ENCODE results near the gene RDH8. TPM values are rescaled to one million over a fixed set of nuclear protein-coding genes. Genes with fewer than 3 reads are reported as not detected.

Gene RDH8
- total RNA-seq, 4 donors from 2014 or later = not detected

DNA sequence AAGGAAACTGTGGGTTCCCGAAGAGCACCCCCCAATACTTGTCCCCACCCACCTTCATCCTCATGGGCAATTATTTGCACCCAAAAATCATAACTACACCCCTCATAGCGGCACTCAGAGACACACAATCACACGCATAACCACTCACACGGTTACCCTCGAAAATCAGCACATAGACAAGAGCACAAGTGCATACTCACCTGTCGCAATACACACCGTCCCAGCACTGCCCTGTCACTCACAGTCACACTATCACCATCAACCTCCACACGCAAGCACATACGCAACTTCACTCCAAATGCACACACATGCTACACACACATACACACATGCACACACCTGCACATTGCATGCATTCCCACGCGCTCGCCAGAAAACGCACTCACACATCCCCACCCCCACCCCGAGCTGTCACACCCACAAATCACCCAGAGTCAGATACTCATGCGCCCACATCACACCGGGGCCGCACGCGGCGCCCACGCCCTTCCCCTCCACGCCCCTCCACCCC lies 3.5 kb upstream of the RDH8 start:
- H3K27me3 ChIP-seq = no peaks in the 10 kb centered on the region
- H3K36me3 ChIP-seq = no peaks in the 10 kb centered on the region
- peak overlapping the region in 3 of 4 donors; percentile 52 to 60 (median 55) for H3K27ac ChIP-seq
- H3K4me3 ChIP-seq = peak overlapping the region; percentile 22 to 57 (median 35)
- TF ChIP-seq, protein P1, sequence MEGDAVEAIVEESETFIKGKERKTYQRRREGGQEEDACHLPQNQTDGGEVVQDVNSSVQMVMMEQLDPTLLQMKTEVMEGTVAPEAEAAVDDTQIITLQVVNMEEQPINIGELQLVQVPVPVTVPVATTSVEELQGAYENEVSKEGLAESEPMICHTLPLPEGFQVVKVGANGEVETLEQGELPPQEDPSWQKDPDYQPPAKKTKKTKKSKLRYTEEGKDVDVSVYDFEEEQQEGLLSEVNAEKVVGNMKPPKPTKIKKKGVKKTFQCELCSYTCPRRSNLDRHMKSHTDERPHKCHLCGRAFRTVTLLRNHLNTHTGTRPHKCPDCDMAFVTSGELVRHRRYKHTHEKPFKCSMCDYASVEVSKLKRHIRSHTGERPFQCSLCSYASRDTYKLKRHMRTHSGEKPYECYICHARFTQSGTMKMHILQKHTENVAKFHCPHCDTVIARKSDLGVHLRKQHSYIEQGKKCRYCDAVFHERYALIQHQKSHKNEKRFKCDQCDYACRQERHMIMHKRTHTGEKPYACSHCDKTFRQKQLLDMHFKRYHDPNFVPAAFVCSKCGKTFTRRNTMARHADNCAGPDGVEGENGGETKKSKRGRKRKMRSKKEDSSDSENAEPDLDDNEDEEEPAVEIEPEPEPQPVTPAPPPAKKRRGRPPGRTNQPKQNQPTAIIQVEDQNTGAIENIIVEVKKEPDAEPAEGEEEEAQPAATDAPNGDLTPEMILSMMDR (IDR thresholded peaks at IDR 0.05) = no peak
- no peak for DNase-seq
- H3K4me1 ChIP-seq = peaks cover 0 to 40% (median 2%) of the 10 kb centered on the region in 4 donors
- H3K9me3 ChIP-seq = no peaks in the 10 kb centered on the region

DNA sequence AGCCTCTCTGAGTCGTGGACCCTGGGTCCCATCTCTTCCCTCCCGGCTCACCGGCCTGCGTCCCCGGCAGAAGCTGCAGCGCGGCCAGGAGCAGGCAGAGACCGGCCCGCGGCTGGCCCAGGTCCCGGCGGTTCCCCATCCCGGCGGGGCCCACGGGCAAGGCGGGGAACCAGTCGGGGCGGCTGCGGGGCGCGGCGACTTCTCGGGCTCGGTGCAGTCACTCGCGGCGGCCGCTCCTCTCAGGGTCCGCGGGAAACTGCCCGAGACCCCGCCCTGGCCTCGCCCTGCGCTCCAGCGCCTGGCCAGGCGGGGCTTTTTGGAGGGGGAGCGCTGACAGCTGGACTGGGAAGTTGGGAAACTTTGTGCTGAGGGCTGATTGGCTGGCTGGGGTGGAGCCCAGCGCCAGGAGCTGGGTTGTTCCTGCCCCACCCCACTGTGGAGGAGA lies 3.0 kb upstream of the RDH8 start, which contains the start of gene COL5A3:
COL5A3 (minus strand) TSS at position 258 of the 445 bp plus-strand sequence; CDS start at position 139, 119 bp downstream.
- Histone ChIP-seq H3K4me1 (peaks cover 0 to 38% (median 2%) of the 10 kb centered on the region in 4 donors), H3K9me3 (no peaks in the 10 kb centered on the region), H3K4me3 (peak within 1 kb of the TSS; percentile 22 to 57 (median 35)), H3K36me3 (no peaks in the 10 kb centered on the region), H3K27me3 (no peaks in the 10 kb centered on the region), H3K27ac (peak within 1 kb of the TSS in 3 of 4 donors; percentile 55 to 77 (median 60))
- TF ChIP-seq, protein P1 (IDR thresholded peaks at IDR 0.05) = no peak
- no peak for TF ChIP-seq POLR2A (IDR thresholded peaks at IDR 0.05)
- DNase-seq = peak in 2 of 3 donors; percentile 58 to 59

DNA sequence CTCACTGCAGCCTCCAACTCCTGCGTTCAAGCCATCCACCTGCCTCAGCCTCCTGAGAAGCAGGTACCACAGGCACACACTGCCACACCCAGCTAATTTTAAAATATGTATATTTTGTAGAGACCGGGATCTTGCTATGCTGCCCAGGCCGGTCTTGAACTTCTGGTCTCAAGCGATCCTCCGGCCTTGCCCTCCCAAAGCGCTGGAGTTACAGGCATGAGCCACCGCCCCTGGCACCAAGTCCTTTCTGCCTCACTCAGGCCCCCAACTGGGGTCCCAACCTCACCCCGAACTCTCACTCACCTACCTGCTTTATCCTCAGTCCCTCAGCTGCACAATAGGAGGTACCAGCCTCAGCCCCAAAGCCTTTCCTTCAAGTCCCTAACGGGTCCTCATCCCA lies 2.3 kb upstream of the RDH8 start:
- H3K4me1 ChIP-seq = peaks cover 0 to 31% (median 2%) of the 10 kb centered on the region in 4 donors
- no peaks in the 10 kb centered on the region for H3K27me3 ChIP-seq
- no peak overlapping the region for H3K27ac ChIP-seq
- no peak overlapping the region for H3K4me3 ChIP-seq
- no peak for DNase-seq
- H3K36me3 ChIP-seq = no peaks in the 10 kb centered on the region
- TF ChIP-seq POLR2A (IDR thresholded peaks at IDR 0.05) = no peak
- TF ChIP-seq, protein P1 (IDR thresholded peaks at IDR 0.05) = no peak
- no peaks in the 10 kb centered on the region for H3K9me3 ChIP-seq

DNA sequence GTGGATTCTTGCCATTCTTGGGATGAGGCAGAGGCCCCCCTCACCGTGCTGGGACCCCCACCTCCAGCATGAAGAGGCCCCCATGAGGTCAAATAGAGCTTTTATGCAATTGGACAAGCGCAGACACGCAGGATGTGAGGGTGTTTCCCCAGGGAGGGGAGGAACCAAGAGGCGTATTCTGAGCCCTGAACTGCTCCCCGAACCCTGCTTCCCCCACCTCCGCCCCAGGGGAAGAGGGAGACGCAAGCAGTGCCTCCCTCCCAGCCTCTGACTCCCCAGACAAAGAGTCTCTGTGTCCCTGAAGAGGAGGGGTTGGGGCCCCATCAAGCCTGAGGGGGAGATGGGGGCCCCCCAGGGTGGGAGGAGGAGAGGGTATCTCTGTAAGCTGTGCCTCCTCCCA lies 1.3 kb upstream of the RDH8 start:
- no peaks in the 10 kb centered on the region for H3K27me3 ChIP-seq
- no peak overlapping the region for H3K4me3 ChIP-seq
- H3K9me3 ChIP-seq = no peaks in the 10 kb centered on the region
- DNase-seq = no peak
- H3K27ac ChIP-seq = no peak overlapping the region
- H3K36me3 ChIP-seq = no peaks in the 10 kb centered on the region
- TF ChIP-seq POLR2A (IDR thresholded peaks at IDR 0.05) = no peak
- TF ChIP-seq, protein P1 (IDR thresholded peaks at IDR 0.05) = no peak
- peaks cover 0 to 24% (median 2%) of the 10 kb centered on the region in 4 donors for H3K4me1 ChIP-seq

DNA sequence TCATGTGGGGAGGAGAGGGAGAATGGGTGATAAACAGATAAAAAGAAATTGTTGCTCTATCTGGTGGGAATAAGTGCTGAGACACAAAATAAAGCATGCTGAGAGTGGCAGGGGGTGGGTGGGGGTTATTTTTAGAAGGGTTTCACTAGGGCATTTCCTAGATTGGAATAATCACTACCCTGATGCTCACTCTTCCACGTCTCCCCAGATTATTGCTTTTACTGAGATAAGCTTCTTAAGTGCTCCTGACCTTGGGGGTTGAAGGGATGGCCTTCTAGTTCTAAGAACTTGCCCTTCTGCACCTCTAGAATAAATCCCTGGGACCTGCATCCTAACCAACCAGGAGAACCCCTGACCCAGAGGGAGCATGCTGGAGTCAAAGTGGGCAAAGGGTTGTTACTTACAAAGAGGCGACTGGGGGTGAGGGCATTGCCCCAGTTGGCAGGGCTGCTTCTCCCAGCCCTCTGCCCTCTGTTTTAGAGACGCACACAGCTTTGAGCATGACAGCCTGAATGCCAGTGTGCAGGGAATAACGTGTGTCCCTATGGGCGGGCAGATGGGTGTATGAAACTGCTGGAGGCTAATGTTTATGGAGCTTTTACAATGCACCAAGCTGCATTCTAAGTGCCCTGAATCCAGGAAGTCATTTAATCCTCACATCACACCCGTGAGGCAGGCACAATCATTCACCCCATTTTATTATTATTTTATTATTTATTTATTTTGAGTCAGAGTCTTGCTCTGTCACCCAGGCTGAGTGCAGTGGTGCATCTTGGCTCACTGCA lies 743 bp downstream of the RDH8 start:
- Histone ChIP-seq H3K36me3 (no peaks in the 10 kb centered on the region), H3K27me3 (no peaks in the 10 kb centered on the region), H3K27ac (no peak overlapping the region), H3K4me3 (no peak overlapping the region), H3K9me3 (no peaks in the 10 kb centered on the region), H3K4me1 (peaks cover 0 to 18% (median 2%) of the 10 kb centered on the region in 4 donors)
- no peak for DNase-seq
- no peak for TF ChIP-seq POLR2A (IDR thresholded peaks at IDR 0.05)
- TF ChIP-seq, protein P1 (IDR thresholded peaks at IDR 0.05) = no peak
